ENCODE data around the gene AMOTL1. TPM values are rescaled to one million over a fixed set of nuclear protein-coding genes. Genes with fewer than 3 reads are reported as not detected.
"Not testable (repeated sequence)": the region's sequence is repeated elsewhere in the genome, so short reads cannot be mapped to it uniquely, and the experiment has no call there.

AMOTL1 gene
- total RNA-seq, 2 donors from 2014 or later, result 0.25 to 2.0 TPM

- ATAC-seq (no peak), DNase-seq (no peak)
- peaks cover 7% of the 10 kb centered on the region for H3K4me1 Mint-ChIP-seq
- no peaks in the 10 kb centered on the region for H3K9me3 ChIP-seq (ENCODE audit: control insufficient read depth, low read length, poor library complexity, severe bottlenecking)
- H3K27ac Mint-ChIP-seq, result no peak overlapping the region
- H3K4me3 Mint-ChIP-seq, result no peak overlapping the region
- peaks cover 38% of the 10 kb centered on the region for H3K27me3 Mint-ChIP-seq
- H3K36me3 Mint-ChIP-seq (ENCODE audit: low read depth), result no peaks in the 10 kb centered on the region
Observed at GRCh38 chr11:94784884-94785283, 16.7 kb downstream of the AMOTL1 start.

GRCh38 chr11:94785509-94785908 lies 17.4 kb downstream of the AMOTL1 start:
- H3K27me3 Mint-ChIP-seq, result peaks cover 44% of the 10 kb centered on the region
- H3K4me3 Mint-ChIP-seq, result no peak overlapping the region
- H3K36me3 Mint-ChIP-seq (ENCODE audit: low read depth), result no peaks in the 10 kb centered on the region
- H3K27ac Mint-ChIP-seq, result no peak overlapping the region
- peaks cover 5% of the 10 kb centered on the region for H3K4me1 Mint-ChIP-seq
- ATAC-seq, result no peak
- DNase-seq, result no peak
- H3K9me3 ChIP-seq (ENCODE audit: control insufficient read depth, low read length, poor library complexity, severe bottlenecking), result no peaks in the 10 kb centered on the region

DNA sequence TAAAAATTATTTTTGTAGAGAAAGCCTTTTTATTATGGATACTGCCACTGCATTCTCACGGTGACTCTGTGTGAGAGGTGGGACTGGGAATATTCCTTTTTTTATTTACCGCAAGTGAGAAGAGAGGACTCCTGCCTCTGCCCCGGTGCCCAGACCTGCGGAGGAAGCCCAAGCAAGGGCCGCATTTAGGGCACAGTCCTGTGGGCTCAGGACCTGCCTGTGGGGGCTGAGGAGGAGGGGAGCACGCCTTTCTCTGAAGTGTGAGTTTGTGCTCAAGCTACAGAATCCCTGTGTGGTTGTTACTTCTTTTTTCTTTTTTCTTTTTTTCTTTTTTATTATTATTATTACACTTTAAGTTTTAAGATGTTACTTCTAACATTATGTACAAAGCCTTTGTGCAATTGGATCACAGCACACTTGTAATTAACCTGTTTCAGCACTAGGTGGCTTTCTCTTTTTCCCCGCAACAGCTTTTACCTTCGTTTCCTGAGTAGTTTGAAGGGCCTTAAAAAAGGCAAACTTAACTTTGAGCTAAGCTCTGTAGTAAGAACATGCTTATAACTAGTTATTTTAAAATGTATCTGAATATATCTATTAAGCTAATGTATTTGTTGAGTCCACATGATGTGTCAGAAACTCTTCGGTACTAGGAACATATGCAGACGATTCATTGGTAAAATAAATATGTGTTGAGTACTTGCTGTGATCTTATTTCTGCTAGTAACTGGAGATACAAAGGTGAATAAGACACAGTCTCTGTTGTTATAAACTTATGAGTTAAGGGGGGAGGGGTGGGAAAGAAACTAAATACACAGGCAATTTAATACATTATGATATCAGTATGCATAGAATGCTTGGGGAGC lies 18.3 kb downstream of the AMOTL1 start:
- H3K9me3 ChIP-seq (ENCODE audit: control insufficient read depth, low read length, poor library complexity, severe bottlenecking), result no peaks in the 10 kb centered on the region
- Mint-ChIP-seq H3K36me3 (ENCODE audit: low read depth) (no peaks in the 10 kb centered on the region), H3K27ac (no peak overlapping the region), H3K4me3 (no peak overlapping the region), H3K4me1 (no peaks in the 10 kb centered on the region), H3K27me3 (peaks cover 48% of the 10 kb centered on the region)
- DNase-seq (no peak), ATAC-seq (no peak)

DNA sequence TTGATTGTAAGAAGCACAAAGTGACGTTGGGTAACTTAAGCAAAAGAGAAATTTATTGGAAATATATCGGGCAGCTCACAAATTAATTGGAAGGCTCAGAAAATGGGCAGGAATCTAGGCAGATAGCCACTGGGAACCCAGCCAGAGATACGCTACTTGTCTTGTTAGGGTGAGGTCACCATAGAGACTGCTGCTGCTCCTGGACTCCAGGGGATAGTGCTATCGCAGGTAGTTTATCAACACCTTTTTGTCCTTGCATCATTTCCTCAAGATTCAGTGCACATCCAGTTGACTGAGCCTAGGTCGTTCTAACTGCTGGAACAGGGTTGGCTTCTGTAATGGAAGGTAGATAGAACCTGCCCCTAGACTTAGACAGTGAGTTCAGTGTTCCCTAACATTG lies 19.6 kb downstream of the AMOTL1 start:
- Mint-ChIP-seq H3K27ac (no peak overlapping the region), H3K4me3 (no peak overlapping the region), H3K4me1 (no peaks in the 10 kb centered on the region), H3K27me3 (peaks cover 41% of the 10 kb centered on the region), H3K36me3 (ENCODE audit: low read depth) (no peaks in the 10 kb centered on the region)
- H3K9me3 ChIP-seq (ENCODE audit: control insufficient read depth, low read length, poor library complexity, severe bottlenecking), result no peaks in the 10 kb centered on the region
- ATAC-seq, result no peak
- no peak for DNase-seq

DNA sequence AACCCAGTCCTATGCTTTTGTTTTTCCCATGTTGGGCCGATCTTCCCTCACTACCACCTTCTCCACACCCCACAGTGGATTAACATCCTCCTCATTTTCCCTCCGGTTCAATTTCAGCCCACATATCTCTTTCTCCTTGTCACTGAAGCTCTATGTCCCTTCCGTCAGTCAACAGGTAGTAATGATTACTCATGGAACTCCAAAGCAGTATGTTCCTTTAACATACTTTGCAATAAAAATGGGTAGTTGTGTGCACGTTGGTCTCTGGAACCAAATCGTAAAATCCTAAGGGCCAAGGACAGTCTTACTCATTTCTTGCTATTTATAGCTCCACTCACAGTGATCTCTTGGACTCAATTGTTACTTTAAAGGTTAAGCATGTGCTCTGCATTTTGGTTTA lies 20.2 kb downstream of the AMOTL1 start:
- DNase-seq, result no peak
- no peak for ATAC-seq
- H3K9me3 ChIP-seq (ENCODE audit: control insufficient read depth, low read length, poor library complexity, severe bottlenecking), result no peaks in the 10 kb centered on the region
- no peaks in the 10 kb centered on the region for H3K4me1 Mint-ChIP-seq
- H3K27me3 Mint-ChIP-seq, result peaks cover 41% of the 10 kb centered on the region
- H3K27ac Mint-ChIP-seq, result no peak overlapping the region
- H3K4me3 Mint-ChIP-seq, result no peak overlapping the region
- H3K36me3 Mint-ChIP-seq (ENCODE audit: low read depth), result no peaks in the 10 kb centered on the region

- Mint-ChIP-seq H3K27me3 (peaks cover 39% of the 10 kb centered on the region), H3K36me3 (ENCODE audit: low read depth) (no peaks in the 10 kb centered on the region), H3K4me1 (no peaks in the 10 kb centered on the region), H3K27ac (no peak overlapping the region), H3K4me3 (no peak overlapping the region)
- ATAC-seq (no peak), DNase-seq (no peak)
- H3K9me3 ChIP-seq (ENCODE audit: control insufficient read depth, low read length, poor library complexity, severe bottlenecking), result no peaks in the 10 kb centered on the region
Observed at GRCh38 chr11:94790197-94790596, 22.0 kb downstream of the AMOTL1 start.

DNA sequence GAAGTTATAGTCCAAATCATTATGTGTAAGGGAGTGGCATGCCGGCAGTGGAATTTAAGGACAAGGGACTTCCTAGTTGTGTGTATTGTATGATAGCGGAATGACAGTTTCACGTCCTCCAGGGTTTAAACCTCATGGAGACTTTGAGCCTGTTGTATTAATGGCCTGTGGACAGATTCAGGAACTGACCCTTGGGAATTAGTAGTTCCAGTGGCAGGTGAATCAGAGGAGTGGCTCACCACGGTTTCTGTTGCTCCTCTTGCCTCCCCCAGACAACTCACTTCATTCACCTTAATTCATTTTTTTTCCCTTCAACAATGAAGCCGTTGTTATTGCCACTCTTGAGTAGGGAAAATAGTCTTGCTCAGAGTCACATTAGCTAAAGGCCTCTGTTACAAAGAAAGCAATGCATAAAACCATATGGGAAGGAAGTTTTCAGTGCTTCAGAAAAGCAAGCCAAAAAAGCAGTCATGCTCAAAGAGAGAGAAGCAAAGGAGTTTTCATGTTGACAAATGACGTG lies 22.6 kb downstream of the AMOTL1 start:
- Mint-ChIP-seq H3K27ac (no peak overlapping the region), H3K27me3 (peaks cover 34% of the 10 kb centered on the region), H3K36me3 (ENCODE audit: low read depth) (no peaks in the 10 kb centered on the region), H3K4me3 (no peak overlapping the region), H3K4me1 (no peaks in the 10 kb centered on the region)
- no peak for ATAC-seq
- H3K9me3 ChIP-seq (ENCODE audit: control insufficient read depth, low read length, poor library complexity, severe bottlenecking), result no peaks in the 10 kb centered on the region
- DNase-seq, result no peak

- no peaks in the 10 kb centered on the region for H3K9me3 ChIP-seq (ENCODE audit: control insufficient read depth, low read length, poor library complexity, severe bottlenecking)
- ATAC-seq, result no peak
- no peak overlapping the region for H3K27ac Mint-ChIP-seq
- H3K4me3 Mint-ChIP-seq, result no peak overlapping the region
- H3K36me3 Mint-ChIP-seq (ENCODE audit: low read depth), result no peaks in the 10 kb centered on the region
- no peak for DNase-seq
- no peaks in the 10 kb centered on the region for H3K4me1 Mint-ChIP-seq
- peaks cover 34% of the 10 kb centered on the region for H3K27me3 Mint-ChIP-seq
Observed at GRCh38 chr11:94791216-94791889, 23.2 kb downstream of the AMOTL1 start.

GRCh38 chr11:94791942-94792341 lies 23.8 kb downstream of the AMOTL1 start:
- H3K27me3 Mint-ChIP-seq, result peaks cover 34% of the 10 kb centered on the region
- not testable (repeated sequence) for H3K27ac Mint-ChIP-seq; H3K36me3 Mint-ChIP-seq (ENCODE audit: low read depth); ATAC-seq; H3K4me1 Mint-ChIP-seq; H3K4me3 Mint-ChIP-seq; H3K9me3 ChIP-seq (ENCODE audit: control insufficient read depth, low read length, poor library complexity, severe bottlenecking); DNase-seq

DNA sequence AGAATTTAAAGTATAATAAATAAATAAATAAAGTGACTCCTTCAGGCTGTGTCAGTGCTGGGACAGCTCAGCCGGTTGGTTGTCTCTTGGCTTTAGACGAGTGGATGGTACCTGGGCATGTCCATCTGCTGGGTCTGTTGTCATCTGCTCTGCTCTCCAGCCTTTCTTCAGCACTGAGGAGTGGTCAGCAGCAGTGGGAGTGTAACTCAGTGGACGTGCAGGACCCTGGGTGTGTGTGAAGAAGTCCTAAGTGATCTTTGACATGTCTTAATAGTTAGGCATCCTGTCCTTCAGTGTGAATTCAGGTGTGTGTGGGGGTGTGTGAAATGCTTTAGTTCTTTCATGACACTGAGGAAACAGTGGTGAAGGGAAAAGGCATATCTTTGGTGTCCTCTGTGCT lies 24.3 kb downstream of the AMOTL1 start:
- no peaks in the 10 kb centered on the region for H3K9me3 ChIP-seq (ENCODE audit: control insufficient read depth, low read length, poor library complexity, severe bottlenecking)
- H3K27me3 Mint-ChIP-seq, result peaks cover 34% of the 10 kb centered on the region
- no peak overlapping the region for H3K27ac Mint-ChIP-seq
- no peak for DNase-seq
- H3K4me3 Mint-ChIP-seq, result no peak overlapping the region
- ATAC-seq, result no peak
- H3K4me1 Mint-ChIP-seq, result no peaks in the 10 kb centered on the region
- H3K36me3 Mint-ChIP-seq (ENCODE audit: low read depth), result no peaks in the 10 kb centered on the region

DNA sequence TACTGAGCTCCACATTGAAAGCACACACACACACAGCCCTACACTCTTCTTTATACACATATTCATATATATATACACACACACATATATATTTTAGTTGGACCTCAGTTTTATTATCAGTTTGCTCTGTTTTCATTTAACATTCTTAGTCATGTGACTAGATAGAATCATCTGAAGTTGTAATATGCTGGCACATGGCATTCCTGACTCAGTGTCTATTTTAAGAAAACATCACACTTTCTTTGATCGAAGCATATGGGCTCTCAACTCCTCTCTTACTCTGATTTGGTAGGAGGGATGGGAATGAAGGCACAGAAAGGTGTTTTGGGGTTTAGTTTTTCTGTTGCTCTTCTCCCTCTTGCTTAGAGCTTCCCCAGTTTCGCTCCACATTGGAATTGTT lies 24.8 kb downstream of the AMOTL1 start:
- H3K9me3 ChIP-seq (ENCODE audit: control insufficient read depth, low read length, poor library complexity, severe bottlenecking), result no peaks in the 10 kb centered on the region
- Mint-ChIP-seq H3K36me3 (ENCODE audit: low read depth) (no peaks in the 10 kb centered on the region), H3K4me1 (no peaks in the 10 kb centered on the region), H3K4me3 (no peak overlapping the region), H3K27ac (no peak overlapping the region), H3K27me3 (peaks cover 34% of the 10 kb centered on the region)
- DNase-seq, result no peak
- no peak for ATAC-seq

DNA sequence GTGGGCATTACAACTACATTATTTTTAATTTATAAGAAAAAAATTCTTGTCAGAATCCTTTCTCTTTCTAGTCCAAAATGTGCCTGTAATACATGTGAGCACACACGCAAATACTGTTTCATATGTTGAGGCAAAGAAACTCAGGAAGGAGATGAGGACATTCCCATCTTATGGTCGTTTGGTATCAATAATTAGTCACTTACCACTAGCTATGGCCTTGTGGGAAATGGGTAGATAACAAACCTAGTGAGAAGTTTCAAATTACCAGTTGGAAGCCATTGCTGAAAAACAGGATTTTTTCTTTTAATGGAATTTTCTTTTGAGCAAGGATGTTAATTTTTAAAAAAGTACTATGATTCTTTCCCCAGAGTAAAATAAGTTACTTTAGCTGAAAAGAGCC lies 25.7 kb downstream of the AMOTL1 start:
- DNase-seq (no peak), ATAC-seq (no peak)
- no peaks in the 10 kb centered on the region for H3K36me3 Mint-ChIP-seq (ENCODE audit: low read depth)
- H3K4me3 Mint-ChIP-seq, result no peak overlapping the region
- no peak overlapping the region for H3K27ac Mint-ChIP-seq
- H3K9me3 ChIP-seq (ENCODE audit: control insufficient read depth, low read length, poor library complexity, severe bottlenecking), result no peaks in the 10 kb centered on the region
- H3K27me3 Mint-ChIP-seq, result peaks cover 27% of the 10 kb centered on the region
- no peaks in the 10 kb centered on the region for H3K4me1 Mint-ChIP-seq

GRCh38 chr11:94794287-94795168 lies 26.4 kb downstream of the AMOTL1 start:
- H3K36me3 Mint-ChIP-seq (ENCODE audit: low read depth), result no peaks in the 10 kb centered on the region
- no peak overlapping the region for H3K4me3 Mint-ChIP-seq
- H3K9me3 ChIP-seq (ENCODE audit: control insufficient read depth, low read length, poor library complexity, severe bottlenecking), result no peaks in the 10 kb centered on the region
- no peak for ATAC-seq
- H3K4me1 Mint-ChIP-seq, result no peaks in the 10 kb centered on the region
- H3K27me3 Mint-ChIP-seq, result peaks cover 24% of the 10 kb centered on the region
- no peak overlapping the region for H3K27ac Mint-ChIP-seq
- no peak for DNase-seq
